GM12891 (cell line): Measurements from ENCODE around the gene TTC9.

Experiments
- POLR2A ChIP-seq: IDR thresholded peaks from 2 replicates; pipeline ENCODE4 v1.6.1; 2011; ENCODE audit warnings: low read depth, low read length, control low read depth
- POLR2AphosphoS5 ChIP-seq: IDR thresholded peaks from 2 replicates; pipeline ENCODE4 v1.6.1; 2011; ENCODE audit warnings: low read depth, low read length, control low read depth
- POU2F2 ChIP-seq: IDR thresholded peaks from 2 replicates; pipeline ENCODE4 v1.6.1; 2011; ENCODE audit warnings: low read depth, mild to moderate bottlenecking, control low read depth, low read length, moderate library complexity
- TAF1 ChIP-seq: IDR thresholded peaks from 2 replicates; pipeline ENCODE4 v1.6.1; 2011; ENCODE audit warnings: low read depth, low read length, control low read depth

DNA sequence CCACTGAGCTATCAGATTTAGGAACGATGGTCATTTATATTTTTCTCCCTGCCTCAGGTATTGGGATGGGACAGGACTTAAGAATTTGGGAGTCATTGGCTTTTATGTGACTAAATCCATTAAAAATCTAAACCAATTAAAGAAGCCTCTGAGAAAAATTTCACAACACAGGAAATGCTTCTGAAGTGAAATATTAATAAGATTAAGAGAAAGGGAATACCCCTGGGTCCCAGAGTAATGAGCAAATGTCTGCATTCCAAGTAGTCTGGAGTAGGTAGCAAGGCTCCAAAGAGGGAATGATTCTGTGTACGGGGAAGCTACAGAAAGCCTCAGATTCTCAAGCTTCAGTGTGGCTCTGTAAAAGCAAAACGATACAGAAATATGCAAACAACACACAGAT is 40.6 kb upstream of the TTC9 start:
- TF ChIP-seq POLR2A (no peak), TAF1 (no peak), POLR2AphosphoS5 (no peak), POU2F2 (no peak)
